AG08395 (cell line): ENCODE results near the gene ELAVL2.

Experiments used
- DNase-seq: peaks from one replicate; pipeline ENCODE4 v3.0.0; 2012; ENCODE audit warnings: mixed read lengths, low spot score

Gene ELAVL2

DNA sequence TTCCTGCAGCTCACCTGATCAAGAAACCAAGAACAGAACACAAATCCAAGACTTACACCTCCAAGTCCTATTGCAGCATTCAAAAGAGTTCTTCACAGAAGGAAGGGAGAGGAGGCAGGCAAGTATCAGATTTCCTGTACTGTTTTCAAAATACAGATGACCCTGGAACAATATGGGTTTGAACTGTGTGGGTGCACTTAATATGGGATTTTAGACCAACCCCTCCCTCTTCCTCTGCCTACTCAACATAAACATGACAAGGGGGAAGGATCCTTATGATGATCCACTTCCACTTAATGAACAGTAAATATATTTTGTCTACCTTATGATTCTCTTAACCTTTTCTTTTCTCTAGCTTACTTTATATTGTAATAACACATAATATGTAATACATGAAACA lies 104.6 kb downstream of the ELAVL2 start:
- DNase-seq = no peak

DNA sequence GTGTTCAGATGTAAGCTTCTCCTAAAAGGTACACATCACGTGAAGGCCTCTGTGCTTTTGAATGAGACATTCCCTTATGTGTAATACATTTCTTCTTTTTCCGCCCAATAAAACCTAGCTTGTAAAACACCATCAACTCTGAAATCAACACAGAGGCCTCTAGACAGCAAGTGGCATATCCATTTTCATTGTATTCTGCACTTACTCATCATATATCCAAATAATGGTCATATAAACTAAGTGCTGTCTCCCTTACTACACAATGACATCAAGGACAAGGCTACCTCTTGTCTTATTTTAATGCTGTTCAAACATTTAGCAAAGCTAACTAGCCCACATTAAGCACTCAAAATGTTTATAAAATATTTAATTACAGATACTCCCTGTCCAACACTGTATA lies 108.5 kb downstream of the ELAVL2 start:
- DNase-seq = no peak

DNA sequence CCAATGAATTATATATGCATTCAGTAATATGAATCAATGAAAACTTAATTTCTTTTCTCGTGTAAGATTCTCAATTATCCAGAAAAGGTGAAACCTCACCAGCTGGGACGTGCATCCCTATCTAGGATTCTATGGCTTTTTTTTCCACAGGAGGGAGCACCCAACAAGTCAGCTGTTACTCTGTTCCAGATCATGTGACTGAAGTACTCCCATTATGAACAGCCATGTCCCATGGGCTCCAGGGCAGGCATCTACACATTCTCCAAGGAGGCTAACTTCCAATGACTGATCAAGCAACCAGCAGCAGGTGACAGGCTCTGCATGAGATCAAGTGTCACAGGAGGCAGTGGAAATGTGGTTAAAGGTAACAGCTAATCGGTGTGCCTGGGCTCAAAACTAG lies 118.8 kb downstream of the ELAVL2 start:
- DNase-seq = no peak

GRCh38 chr9:23702311-23702922 lies 123.6 kb downstream of the ELAVL2 start:
- no peak for DNase-seq

DNA sequence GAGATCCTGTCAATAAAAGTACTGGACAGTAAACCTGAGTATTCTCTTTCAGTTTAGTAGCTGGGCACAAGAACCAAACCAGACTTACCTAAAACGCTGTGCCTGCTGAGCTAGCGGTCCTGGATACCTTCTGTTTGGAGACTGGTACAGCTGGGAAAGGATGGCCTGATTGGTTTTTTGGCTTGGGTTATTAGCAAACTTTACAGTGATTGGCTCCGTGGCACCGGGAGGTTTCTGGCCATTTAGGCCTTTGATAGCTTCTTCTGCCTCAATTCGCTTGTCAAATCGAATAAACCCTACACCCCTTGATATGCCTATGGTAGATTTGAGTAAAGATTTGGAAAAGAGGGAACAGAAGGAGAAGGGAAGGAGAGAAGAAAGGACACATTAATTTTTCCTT lies 124.7 kb downstream of the ELAVL2 start:
- DNase-seq = no peak

DNA sequence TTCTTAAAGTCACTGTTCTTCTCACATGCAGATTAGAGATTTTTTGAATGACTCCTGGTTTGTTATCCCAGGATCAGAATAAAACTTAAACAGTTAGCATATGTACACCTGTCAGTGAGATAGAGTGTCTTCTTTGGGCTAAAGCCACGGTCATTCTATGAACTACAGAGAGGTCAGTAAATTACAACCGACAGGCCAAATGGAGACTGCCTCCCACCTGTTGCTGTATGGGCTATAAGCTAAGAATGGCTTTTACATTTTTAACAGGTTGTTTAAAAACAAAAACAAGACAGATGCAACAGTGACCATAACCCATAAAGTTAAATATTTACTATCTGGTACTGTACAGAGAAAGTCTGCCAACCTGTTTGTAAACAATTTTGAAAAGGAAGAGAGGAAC lies 125.7 kb downstream of the ELAVL2 start:
- no peak for DNase-seq

DNA sequence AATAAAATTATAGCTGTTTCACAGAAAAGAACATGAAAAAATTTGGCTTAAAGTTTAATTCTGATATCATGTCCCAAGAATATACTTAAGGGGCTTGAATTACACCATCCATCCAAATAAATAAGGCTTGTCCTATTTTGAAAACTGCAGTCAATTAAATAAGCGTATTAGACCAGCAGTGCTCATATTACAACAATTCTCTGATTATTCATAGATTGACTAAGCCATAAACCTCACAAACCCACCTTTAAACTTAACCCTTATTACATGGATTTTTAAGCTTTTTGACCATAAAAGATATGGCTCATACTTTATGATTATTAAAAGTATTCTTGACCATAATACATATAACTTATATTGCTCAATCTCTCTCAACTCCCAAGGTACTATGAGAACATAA lies 127.9 kb downstream of the ELAVL2 start:
- no peak for DNase-seq

DNA sequence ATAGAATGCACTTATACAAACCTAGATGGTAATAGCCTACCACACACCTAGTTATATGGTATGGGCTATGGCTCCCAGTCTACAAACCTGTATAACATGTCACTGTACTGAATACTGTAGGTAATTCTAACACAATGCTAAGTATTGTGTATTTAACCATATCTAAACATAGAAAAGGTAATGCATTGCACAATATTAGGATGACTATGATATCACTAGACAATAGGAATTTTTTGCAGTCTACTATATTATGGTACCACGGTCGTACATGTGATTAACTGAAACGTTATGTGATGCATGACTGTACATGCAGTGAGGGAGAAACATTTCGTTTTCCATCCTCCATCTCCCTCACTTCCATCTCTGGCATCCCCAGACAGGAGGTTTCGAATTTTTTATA lies 130.5 kb downstream of the ELAVL2 start:
- DNase-seq = no peak

- DNase-seq = no peak
These were observed 132.7 kb downstream of the ELAVL2 start for GRCh38 chr9:23693374-23693773.

- no peak for DNase-seq
These were observed 139.1 kb downstream of the ELAVL2 start for GRCh38 chr9:23686896-23687295.

- no peak for DNase-seq
These were observed 139.8 kb downstream of the ELAVL2 start for GRCh38 chr9:23686257-23686656.

DNA sequence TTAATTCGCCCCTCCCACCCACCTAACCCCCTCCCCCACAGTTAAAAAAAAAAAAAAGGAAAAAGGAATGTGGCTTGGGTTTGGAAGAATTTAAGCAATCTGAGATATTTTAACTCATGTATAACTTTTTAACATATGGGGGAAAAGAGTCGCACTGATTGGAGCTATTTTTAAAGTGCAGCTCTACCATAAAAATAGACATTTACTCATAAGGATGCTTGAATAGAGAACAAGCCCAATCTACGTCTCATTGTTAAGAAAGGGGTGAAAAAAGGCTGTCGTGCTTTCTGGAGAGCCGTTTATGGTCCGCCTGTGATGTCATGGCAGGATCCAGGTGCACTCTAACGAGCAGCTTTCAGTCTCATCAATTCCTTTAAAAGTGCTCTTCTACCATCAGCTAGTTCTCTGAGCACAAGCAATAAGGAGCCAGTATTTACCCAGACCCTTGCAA lies 142.4 kb downstream of the ELAVL2 start:
- no peak for DNase-seq

DNA sequence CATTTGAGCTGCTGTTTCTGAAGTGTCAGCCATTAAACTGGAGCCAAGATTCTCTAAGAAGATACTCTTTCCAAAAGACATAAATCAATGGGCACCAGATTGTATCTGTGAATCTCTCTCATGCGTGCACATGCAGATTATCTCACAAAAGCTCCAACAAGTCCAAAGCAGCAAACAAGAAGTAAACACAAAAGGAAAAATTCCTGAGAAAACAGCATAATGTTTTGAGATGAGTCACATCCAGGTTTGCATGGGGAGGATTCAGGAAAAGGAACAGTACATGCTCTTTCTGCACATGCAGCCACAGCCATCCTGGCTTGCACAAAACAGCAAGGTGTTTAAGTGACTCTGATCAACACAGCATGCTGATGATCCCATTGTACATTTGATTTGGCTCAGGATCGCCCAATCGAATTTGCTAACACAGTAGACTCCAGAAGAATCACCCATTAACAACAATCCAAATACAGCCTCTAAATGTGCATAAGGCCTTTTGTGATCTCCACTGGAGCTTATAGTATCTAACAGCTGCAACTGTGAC lies 143.1 kb downstream of the ELAVL2 start:
- peak; percentile 13 for DNase-seq

GRCh38 chr9:23682352-23682751 lies 143.7 kb downstream of the ELAVL2 start:
- no peak for DNase-seq

GRCh38 chr9:23677446-23677845 lies 148.6 kb downstream of the ELAVL2 start:
- DNase-seq = no peak

DNA sequence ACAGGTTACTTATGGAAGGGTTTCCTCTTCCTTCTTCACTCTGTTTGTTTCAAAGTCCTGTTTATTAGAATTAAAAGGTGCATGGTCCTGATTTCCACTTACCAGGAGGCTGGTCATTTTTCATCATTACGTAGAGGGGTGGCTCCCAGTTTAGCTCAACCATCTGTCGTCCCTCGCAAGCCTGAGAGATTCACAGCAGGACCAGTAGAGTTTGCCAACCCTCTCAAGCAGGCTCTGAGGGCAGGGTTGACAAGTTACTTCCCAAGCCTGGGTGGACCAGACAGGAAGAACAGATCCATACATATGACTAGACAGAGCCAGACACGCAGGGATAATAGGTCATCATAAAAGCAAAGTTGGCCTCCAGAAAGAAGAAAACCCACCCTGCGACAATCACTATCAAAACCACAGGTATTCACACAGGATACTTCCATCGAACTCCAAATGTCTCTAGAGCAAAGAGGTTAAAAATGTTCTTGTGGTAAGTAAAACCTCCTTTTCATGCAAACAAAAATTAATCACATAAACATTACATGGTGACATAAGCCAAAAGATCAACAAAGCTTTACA lies 151.9 kb downstream of the ELAVL2 start:
- no peak for DNase-seq

GRCh38 chr9:23672151-23672550 lies 153.9 kb downstream of the ELAVL2 start:
- DNase-seq = no peak

- DNase-seq = no peak
These were observed 156.3 kb downstream of the ELAVL2 start for GRCh38 chr9:23669776-23670175.

GRCh38 chr9:23665635-23666034 lies 160.4 kb downstream of the ELAVL2 start:
- no peak for DNase-seq

- DNase-seq = no peak
These were observed 161.0 kb downstream of the ELAVL2 start for GRCh38 chr9:23665051-23665450.

- DNase-seq = no peak
These were observed 162.1 kb downstream of the ELAVL2 start for GRCh38 chr9:23663946-23664345.

DNA sequence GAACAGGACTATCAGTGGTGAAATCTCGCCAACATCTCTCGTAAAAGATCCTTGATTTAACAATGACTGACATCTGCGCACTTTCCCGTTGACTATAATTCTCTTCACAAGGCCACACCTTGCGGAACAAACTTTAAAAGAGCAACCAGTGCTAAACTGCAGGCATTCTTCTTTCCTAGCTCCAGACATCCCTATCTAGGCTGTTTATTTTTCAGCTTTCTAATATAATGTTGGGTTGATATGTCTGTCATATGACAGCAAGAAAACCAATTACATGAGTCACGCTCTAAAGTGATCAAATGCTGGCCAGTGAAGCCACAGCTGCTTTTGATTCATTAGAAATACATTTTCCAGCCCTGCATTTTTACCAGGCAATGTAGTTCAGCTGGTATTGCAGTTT lies 162.5 kb downstream of the ELAVL2 start:
- DNase-seq = no peak

DNA sequence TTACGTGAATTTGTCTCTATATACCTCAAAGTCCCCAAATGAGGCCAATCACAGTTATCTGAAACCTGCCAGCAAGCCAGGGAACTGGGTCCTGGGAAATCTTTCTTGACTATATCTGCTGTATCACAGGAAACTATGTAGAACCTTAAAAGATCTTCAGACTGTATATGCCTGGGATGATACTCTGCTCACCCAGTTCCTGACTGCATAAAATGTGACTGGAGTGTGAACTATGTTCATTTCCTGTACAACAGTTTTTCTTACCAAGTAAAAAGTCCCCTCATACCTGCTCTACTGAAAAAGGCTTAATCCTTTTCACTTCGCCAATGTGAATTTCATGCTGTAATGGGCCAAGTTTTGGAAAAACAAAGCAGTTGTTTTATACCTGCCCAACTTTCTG lies 162.9 kb downstream of the ELAVL2 start:
- no peak for DNase-seq

- DNase-seq = no peak
These were observed 163.7 kb downstream of the ELAVL2 start for GRCh38 chr9:23662320-23662719.
